ENCODE results near the gene FUT3.
"Not testable (repeated sequence)": the region's sequence is repeated elsewhere in the genome, so short reads cannot be mapped to it uniquely, and the experiment has no call there.

Gene FUT3

DNA sequence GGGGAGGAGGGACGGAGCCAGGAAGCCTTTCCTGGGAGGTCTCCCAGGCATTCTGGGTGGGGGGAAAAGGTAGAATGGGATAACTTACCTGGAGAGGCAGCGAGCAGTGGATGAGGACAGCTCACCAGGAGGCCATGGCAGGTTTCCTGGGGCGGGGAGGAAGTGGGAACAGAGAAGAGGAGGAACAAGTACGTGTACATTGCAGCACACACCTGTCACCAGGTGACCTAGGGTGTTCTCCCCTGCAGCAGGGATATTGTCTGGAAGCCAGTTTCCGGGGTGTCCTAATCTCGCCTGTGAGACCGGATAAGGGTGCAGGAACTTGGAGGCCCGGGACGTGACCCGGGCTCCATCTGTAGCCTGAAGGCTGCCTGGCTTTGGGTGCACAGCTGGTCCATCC, at the start of gene FUT3:
Gene FUT3 (minus strand): TSS at position 148 of the 400 bp plus-strand sequence.
- FAIRE-seq = no peak

DNA sequence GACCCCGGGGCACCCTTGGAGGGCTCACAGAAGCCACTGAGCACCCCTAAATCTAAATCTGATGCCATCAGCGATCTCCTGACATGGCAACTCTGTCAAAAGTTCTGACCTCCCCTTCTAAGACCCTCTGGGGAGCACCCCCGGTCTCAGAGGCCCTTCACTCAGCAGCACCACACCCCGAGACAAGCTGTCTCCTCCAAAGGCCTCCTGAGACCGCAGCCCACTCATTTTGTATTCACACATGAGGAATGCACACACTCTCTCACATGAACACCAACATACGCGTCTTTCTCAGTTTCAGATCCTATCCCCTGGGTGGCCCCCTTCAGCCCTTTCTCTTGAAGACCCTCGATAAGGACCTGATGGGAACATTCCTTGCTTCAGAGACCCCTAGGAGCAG, 49.7 kb upstream of the FUT3 start:
- FAIRE-seq = no peak

DNA sequence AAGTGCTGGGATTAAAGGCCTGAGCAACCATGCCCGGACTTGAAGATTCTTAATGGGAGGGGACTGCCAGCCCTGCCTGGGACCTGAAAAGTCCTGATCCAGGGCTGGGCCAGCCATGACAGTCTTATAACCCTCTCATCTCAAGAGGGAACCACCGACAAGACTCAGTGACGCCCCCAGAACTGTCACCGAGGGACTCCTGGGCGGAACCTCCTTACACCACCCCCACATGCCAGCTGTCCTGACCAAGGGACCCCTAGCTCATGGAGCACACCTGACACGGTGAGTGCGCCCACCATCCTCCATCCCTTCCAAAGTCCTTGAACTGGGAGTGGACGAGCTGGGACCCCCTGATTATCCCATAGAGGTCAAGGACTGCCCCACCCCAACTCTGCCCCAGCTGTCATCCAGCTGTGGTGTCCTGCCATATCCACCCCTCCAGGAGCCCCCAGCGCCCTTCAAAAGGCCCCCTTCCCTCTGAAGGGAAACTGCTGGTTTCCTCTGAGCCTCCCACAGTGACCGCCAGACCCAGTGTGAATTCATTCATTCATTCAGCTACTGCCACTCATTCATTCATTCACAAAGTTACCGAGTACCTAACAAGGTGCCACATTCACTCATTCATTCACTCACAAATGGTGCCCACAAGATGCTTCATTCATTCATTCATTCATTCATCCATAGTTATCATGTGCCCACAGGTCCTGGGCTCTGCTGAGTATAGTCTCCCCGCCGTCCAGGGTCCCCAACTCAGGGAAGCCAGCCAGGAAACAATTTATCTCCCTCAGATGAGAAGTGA, 48.7 kb upstream of the FUT3 start:
- FAIRE-seq = no peak

DNA sequence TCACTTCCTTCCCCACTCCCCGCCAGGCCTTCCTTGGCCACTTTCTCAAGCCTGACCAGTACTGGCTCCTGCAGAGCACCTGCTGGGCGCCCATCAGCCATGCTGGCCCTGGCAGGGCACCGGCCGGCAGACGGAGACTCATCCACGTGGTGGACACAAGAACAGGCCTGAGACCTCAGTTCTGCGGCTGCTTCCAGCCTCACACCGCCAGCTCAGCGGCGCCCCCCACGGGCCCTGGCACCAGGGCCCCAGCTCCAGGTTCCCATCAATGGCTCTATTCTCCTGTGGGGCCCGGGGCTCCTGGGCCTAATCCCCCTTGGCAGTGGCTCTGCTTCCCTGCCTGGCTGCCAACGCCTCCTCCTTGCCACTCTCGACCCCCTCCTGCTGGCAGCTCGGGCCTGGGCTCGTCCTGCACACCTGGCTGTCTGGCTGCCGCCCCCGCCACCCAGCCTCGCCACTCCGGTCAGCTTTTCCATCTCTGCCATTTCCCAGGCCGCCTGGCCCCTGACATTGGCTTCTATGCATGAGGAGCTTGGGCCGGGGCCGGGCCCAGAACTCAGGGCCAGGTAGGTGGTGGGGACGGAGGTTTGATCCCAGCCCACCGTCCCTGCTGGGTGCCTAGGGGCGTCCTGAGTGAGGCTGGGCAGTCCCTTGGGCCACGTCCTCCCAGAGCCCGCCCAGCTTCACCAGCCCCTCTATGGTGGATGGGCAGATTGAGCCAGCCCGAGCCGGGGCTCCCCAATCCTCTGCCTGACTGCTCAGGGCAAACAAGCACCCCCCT, 46.1 kb upstream of the FUT3 start:
- no peak for FAIRE-seq

- no peak for FAIRE-seq
Measured at GRCh38 chr19:5896365-5897076, 45.3 kb upstream of the FUT3 start.

DNA sequence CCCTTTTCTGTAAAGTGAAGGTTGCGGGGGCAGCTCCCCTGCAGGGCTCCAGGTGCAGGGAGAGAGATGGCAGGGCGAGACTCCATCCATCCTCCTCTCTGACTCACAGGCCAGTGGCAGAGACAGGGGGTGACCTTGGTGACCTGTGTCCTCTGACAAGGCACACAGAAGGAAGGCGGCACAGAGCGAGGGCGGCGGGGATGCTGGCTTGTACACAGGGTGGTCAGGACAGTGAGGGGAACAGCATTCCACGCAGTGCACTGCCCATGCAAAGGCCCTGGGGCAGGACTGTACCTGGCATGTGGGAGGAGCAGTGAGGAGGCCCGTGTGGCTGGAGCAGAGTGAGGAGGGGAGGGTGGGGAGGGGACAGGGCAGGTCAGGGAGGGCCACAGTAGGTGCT, 44.6 kb upstream of the FUT3 start:
- no peak for FAIRE-seq

DNA sequence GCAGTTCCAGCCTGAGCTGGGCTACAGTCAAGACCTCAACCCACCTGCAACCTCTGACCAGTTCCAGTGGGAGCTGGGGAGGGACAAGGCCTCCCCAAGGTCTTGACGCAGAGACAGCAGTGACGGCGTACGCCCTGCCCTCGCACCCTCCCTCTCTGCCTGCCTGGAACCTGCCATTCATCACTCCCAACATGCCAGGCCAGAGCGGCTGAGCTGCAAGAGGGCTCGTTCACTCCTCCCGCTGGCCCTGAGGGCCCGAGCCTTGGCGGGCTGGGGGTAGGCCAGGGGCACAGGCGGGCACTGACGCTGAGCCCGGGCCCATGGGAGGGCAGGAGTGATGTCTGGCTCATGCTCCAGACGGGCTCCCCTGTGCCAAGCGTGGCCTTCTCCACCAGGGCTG, 44.2 kb upstream of the FUT3 start:
- no peak for FAIRE-seq

GRCh38 chr19:5894704-5895349, 43.6 kb upstream of the FUT3 start:
- no peak for FAIRE-seq

GRCh38 chr19:5893907-5894703, 42.9 kb upstream of the FUT3 start:
- FAIRE-seq = no peak

DNA sequence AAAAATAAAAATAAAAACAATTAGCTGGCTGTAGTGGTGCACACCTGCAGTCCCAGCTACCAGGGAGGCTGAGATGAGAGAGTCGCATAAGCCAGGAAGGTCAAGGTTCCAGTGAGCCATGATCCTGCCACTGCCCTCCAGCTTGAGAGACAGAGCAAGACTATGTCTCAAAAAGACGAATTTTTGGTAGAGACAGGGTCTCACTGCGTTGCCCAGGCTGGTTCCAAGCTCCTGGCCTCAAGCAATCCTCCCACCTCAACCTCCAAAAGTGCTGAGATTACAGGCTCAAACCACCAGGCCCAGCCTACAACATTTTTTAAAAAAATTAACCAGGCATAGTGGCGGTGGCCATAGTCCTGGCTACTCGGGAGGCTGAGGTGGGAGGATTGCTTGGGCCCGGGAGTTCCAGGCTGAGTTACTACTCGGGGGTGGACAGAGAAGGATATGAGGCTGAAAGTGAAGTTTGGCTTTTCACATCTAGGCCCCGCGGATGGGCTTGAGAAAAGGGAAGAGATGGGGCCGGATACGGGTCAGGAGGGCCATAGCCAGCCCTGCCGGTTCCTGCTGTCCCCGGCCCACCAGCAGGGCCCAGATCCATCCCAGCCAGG, 42.2 kb upstream of the FUT3 start:
- FAIRE-seq = no peak

- FAIRE-seq = no peak
Measured at GRCh38 chr19:5892772-5893275, 41.6 kb upstream of the FUT3 start.

DNA sequence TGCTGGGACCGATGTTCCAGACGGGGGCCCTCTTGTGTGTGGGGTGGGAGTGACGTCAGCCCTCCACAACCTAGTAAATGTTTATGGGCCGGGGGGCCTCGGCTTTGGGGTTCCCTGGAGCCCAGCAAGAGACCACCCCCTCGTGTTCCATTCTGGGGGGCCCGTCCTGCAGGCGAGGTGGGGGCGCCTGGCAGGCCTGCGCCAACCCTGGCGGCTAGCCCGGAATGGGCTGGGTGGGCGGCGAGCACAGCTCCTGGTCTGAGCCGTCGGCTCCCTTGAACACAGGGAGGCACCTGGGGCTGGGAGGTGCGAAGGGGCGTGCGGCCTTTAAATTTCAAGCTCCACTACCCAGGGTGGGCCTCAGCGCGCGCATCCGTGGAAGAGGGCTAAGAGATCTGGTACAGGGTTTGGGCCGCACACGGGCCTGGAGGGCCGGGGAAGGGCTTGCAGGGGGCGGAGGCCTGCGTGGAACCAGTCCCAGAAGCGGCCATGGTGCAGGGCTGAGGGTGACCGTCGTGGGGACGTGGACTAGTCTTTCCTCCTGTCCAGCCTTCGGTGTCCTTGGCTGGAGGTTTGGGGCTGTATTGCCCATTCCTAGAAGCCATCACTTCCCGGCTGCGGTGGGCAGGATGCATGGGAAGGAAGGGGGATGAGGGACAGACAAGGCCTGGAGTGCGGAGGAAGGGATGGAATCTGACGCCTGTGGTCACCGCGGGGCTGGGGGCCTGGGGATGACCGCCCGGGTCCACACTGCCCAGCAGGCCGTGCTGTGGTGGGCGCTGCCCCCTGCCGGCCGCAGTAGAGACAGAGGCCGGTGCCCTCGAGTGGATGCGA, 40.9 kb upstream of the FUT3 start:
- FAIRE-seq = no peak

DNA sequence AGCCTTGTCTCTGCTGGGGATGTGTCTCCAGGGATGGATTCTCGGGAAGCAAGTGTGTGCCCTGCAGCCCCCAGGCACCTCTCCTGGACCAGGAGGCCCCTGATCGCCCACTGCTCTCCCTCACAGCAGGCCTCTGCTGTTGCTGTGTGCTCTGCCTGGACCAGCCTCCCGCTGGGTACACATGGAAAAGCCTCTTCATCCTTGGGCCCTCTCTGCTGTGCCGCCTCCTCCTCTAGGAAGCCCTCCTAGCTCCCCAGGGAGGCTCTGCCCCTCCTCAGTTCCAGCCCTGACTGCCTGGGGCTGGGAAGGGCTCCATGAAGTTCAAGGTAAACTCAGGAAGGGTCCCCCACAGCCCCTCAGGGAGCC, 40.3 kb upstream of the FUT3 start:
- no peak for FAIRE-seq

GRCh38 chr19:5890099-5890498, 38.9 kb upstream of the FUT3 start:
- no peak for FAIRE-seq

GRCh38 chr19:5889288-5889971, 38.2 kb upstream of the FUT3 start:
- FAIRE-seq = no peak

GRCh38 chr19:5884065-5884811, 33.0 kb upstream of the FUT3 start:
- not testable (repeated sequence) for FAIRE-seq

DNA sequence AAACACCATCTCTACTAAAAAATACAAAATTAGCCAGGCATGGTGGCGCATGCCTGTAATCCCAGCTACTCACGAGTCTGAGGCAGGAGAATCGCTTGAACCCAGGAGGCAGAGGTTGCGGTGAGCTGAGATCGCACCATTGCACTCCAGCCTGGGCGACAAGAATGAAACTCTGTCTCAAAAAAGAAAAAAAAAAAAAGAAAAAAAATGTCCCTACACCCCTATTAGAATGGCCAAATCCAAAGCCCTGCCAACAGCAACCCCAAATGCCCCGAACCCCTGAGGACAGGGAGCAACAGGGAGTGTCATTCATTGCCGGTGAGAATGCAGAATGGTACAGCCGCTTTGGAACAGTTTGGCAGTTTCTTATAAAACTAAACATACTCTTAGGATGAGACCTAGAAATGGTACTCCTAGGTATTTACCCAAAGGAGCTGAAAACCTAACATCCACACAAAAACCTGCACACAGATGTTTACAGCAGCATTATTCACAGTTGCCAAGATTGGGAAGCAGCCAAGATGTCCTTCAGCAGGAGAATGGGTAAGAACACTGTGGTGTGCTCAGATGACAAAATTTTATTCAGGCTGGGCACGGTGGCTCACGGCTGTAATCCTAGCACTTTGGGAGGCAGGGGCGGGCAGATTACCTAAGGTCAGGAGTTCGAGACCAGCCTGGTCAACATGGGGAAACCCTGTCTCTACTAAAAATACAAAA, 32.1 kb upstream of the FUT3 start:
- not testable (repeated sequence) for FAIRE-seq

- FAIRE-seq = no peak
Measured at GRCh38 chr19:5882421-5882968, 31.2 kb upstream of the FUT3 start.

All from colon (tissue), 2 donors.